GM18505 (cell line): Measurements from ENCODE around the gene ZFAND6.
A peak's percentile ranks its signal among the peaks of the same experiment; 100 is the strongest.

Experiments used
- ATAC-seq: cut with Tn5 transposase; IDR thresholded peaks from one replicate; pipeline ENCODE4 v1.9.1; 2021; ENCODE audit not compliant: unreplicated experiment
- POLR2A ChIP-seq: IDR thresholded peaks from 4 replicates; pipeline ENCODE4 v1.6.1; 2011; ENCODE audit warnings: borderline replicate concordance; ENCODE audit not compliant: insufficient read depth, insufficient read length; ENCODE audit errors: extremely low read depth

ZFAND6 gene

DNA sequence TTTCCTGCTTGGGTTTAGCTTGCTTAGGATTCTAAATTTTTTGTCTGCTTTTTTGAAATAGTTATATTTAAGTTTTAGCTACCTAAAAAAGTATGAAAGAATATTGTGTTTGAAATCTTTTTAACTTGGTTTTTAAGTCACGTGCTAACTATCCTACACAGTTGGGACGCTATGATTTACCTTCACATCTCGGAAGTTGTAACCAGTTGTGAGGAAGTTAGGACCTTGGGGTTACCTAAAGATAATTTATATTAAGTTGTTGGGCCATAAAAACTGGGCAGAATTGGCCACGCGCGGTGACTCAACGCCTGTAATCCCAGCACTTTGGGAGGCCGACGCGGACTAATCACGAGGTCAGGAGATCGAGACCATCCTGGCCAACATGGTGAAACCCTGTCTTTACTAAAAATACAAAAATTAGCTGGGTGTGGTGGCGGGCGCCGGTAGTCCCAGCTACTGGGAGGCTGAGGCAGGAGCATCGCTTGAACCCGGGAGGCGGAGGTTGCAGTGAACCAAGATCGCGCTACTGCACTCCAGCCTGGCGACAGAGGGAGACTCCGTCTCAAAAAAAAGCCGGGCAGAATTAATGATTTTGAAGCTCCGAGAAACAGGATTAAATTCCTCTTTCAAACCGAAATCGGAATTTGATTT lies 1.0 kb downstream of the ZFAND6 start:
- ATAC-seq = no peak
- TF ChIP-seq POLR2A = peak; percentile 17

GRCh38 chr15:80061582-80061981 lies 2.1 kb downstream of the ZFAND6 start:
- no peak for ATAC-seq
- TF ChIP-seq POLR2A = peak; percentile 24

DNA sequence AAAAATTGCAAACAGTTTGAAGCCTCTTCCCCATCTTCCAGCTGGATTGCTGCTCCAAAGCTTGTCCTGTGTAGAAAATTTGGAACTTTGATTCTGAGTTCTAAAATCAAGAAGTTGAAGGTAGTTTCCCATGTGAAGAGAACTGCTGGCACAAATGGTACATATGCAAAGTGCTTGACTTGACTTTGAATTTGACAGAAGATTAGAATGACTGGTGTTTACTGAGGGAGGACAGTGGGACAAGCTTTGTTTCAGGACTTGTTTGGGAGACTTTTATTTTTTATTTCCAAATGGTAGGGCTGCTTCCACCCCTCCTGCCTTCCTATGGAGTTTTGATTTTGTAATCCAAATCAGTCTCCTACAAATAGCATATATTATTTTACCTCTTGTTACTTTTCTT lies 7.4 kb downstream of the ZFAND6 start:
- no peak for ATAC-seq
- TF ChIP-seq POLR2A = no peak

GRCh38 chr15:80068578-80068977 lies 9.1 kb downstream of the ZFAND6 start:
- TF ChIP-seq POLR2A = no peak
- no peak for ATAC-seq

GRCh38 chr15:80070840-80071239 lies 11.4 kb downstream of the ZFAND6 start:
- TF ChIP-seq POLR2A = no peak
- no peak for ATAC-seq

- no peak for TF ChIP-seq POLR2A
- no peak for ATAC-seq
These were observed 12.2 kb downstream of the ZFAND6 start for GRCh38 chr15:80071652-80072051.

DNA sequence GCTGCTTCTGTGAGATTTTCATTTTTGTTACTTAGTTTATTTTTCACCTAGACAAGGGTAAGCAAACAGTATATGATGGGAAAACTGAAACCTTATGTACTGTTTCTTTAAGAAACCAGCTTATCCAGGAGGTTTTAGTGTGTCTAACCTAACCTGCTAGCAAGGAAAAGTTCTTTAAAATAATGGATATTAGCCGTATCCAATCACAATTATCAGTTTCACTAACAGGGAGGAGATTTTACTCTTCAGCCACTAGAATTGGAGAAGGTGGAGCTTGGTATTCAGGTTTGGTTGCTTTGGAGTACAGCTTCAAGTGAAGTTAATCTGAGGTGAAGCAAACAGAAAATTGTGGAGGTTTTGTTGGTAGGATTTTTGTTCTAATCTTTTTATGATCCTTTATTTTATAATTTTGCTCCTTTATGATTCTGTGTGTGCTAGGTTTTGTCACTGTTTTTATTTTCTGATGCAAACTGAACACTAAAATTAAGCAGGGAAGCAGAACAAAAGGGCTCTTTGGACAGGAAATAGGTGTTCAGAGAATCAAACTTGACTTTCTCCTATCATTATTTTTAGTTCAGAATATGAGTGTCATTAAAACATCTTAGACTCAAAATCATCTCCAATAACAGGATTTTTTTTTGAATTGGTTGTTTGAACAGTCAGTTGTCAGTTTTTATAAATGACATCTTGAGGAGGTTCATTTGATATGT lies 13.0 kb downstream of the ZFAND6 start:
- TF ChIP-seq POLR2A = no peak
- ATAC-seq = peak; percentile 74

DNA sequence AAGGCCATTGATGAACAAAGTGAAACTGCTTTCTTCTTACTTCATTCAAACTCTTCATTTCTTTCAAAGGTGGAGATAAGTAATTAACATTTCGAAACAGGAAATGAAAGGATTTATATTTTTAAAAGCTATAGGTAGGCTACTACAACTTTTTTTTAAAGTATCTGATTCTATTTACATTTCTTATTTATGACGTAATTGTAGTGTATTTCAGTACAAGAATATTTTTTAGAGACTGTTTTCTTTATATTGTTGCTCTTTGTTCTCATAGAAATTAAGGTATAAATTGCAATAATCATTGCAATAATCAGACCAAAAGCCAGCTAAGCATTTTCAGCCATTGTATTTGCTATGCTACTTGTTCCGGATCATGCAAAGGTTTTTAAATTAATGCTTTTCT lies 13.7 kb downstream of the ZFAND6 start:
- no peak for TF ChIP-seq POLR2A
- no peak for ATAC-seq

GRCh38 chr15:80076321-80077318 lies 17.1 kb downstream of the ZFAND6 start:
- no peak for TF ChIP-seq POLR2A
- no peak for ATAC-seq

- ATAC-seq = no peak
- no peak for TF ChIP-seq POLR2A
These were observed 21.9 kb downstream of the ZFAND6 start for GRCh38 chr15:80081390-80081789.

DNA sequence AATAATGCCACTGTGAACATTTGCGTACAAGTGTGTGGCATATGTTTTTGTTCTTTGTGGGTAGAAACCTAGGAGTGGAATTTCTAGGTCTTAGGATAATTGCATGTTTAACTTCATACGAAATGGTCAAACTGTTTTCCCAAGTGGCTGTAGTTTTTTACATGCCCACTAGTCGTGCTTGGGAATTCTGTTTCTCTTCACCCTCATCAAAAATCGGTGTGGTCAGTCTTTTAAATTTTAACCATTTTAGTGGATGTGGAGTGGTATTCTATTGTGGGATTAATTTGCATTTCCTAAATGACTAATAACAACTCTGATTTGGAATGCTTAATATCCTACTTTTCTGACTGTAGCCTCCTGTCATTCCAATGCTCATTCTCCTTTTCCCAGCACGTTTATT lies 27.6 kb downstream of the ZFAND6 start:
- no peak for TF ChIP-seq POLR2A
- ATAC-seq = no peak

GRCh38 chr15:80090041-80090440 lies 30.6 kb downstream of the ZFAND6 start:
- no peak for TF ChIP-seq POLR2A
- ATAC-seq = no peak

DNA sequence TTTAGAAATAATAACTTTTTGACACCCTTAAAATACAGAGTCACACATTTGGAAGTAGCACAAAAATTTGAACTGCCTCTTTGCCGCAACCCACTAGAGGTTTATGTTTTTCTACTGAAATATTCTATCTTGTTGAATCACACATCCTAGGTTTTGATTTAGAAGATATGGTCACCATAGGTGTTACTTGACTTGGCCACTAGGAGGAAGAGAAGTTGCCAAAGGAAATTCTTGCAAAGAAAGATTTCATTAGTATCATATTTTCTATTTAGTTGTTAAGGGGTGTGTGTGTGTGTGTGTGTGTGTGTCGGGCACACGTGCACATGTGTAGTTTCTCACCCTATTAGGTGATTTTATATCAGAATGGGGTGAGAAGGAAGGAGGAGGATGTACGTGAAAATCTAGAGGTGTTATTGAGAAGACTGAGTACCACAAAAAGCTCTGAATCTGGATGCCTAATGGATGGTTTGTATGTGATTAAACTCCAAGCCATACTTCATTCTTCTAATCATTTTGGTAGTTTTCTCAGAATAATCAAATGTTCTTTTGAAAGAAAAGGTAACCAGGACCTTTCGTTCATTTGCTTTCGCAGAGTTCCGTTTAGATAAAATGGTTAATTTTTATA lies 31.5 kb downstream of the ZFAND6 start:
- no peak for TF ChIP-seq POLR2A
- ATAC-seq = no peak

DNA sequence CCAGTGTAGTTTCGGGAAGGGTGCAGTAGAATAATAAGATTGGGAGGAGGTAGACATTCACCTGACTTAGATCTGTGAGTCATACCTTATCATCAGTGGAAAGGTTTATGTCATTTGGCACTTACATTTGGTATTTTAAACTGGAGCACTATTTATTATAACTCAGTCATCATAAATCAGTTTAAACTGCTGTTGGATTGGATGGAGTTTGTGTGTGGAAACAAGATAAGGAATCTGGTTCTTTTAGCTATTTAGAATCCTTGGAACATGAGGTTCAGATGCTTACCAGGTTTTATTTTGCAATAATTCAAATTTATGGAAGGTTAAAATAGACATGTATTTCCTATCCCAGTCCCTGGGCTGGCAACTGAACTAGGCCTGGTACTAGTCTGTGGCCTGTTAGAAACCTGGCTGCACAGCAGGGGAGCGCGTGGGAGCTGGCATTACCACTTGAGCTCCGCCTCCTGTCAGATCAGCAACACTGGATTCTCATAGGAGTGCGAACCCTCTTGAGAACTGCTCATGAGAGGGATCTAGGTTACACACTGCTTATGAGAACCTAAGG lies 34.5 kb downstream of the ZFAND6 start:
- no peak for TF ChIP-seq POLR2A
- ATAC-seq = no peak

- TF ChIP-seq POLR2A = no peak
- ATAC-seq = no peak
These were observed 36.0 kb downstream of the ZFAND6 start for GRCh38 chr15:80095511-80095910.
